A673 (cell line): Measurements from ENCODE around the gene COMMD6. TPM values are rescaled to one million over a fixed set of nuclear protein-coding genes. Genes with fewer than 3 reads are reported as not detected.

Experiments
- BruUV-seq: library from RNA; stranded (reverse); fragments of 400-500 nt; replicated peaks from 2 replicates; lab custom pipeline; 2021; lab: Mats Ljungman, UMichigan
- CTCF ChIA-PET: fragments of 300-600 bp; sonication (Branson Sonifier 250); formaldehyde crosslinking; loops from one replicate; lab custom pipeline; 2022; ENCODE audit warnings: antibody characterized with exemption; lab: Charles Lee
- POLR2A ChIA-PET: fragments of 300-600 bp; sonication (Branson Sonifier 250); formaldehyde crosslinking; loops from one replicate; lab custom pipeline; 2022; ENCODE audit warnings: antibody characterized with exemption; ENCODE audit not compliant: low non-redundant PET; lab: Charles Lee
- DNase-seq: peaks from one replicate; pipeline ENCODE4 v3.0.0-alpha.2; 2015; ENCODE audit warnings: low spot score
- H3K27ac ChIP-seq: fragments of 200-600 bp; sonication (generic); 2 replicates; pipeline ENCODE4 v1.5.1; 2016; ENCODE audit warnings: mixed run types, low read depth, mild to moderate bottlenecking, mixed read lengths, antibody characterized with exemption, low read length; ENCODE audit not compliant: poor library complexity, severe bottlenecking
- H3K27me3 ChIP-seq: fragments of 200-600 bp; sonication (generic); replicated peaks from 2 replicates; pipeline ENCODE4 v1.6.1; 2017; ENCODE audit warnings: mixed run types, low read depth, mild to moderate bottlenecking, mixed read lengths, antibody characterized with exemption, low read length; ENCODE audit not compliant: insufficient read depth, poor library complexity
- H3K36me3 ChIP-seq: fragments of 200-600 bp; sonication (generic); 2 replicates; pipeline ENCODE4 v1.6.1; 2016; ENCODE audit warnings: mixed run types, mild to moderate bottlenecking, mixed read lengths, antibody characterized with exemption, low read length; ENCODE audit not compliant: insufficient read depth, poor library complexity, severe bottlenecking
- H3K4me1 ChIP-seq: fragments of 200-600 bp; sonication (generic); 2 replicates; pipeline ENCODE4 v1.6.1; 2017; ENCODE audit warnings: mixed run types, mild to moderate bottlenecking, mixed read lengths, antibody characterized with exemption, low read length; ENCODE audit not compliant: insufficient read depth, poor library complexity, severe bottlenecking
- H3K4me3 ChIP-seq: fragments of 200-600 bp; sonication (generic); 2 replicates; pipeline ENCODE4 v1.5.1; 2016; ENCODE audit warnings: low read depth, mixed run types, mild to moderate bottlenecking, mixed read lengths, low read length; ENCODE audit not compliant: poor library complexity, severe bottlenecking
- H3K9me3 ChIP-seq: fragments of 200-600 bp; sonication (generic); 2 replicates; pipeline ENCODE4 v1.6.1; 2016; ENCODE audit warnings: mixed run types, low read depth, mild to moderate bottlenecking, mixed read lengths, antibody characterized with exemption, low read length; ENCODE audit not compliant: poor library complexity, severe bottlenecking
- EZH2 ChIP-seq: fragments of 200-600 bp; sonication (generic); IDR thresholded peaks from 2 replicates; pipeline ENCODE4 v1.6.1; 2017; ENCODE audit warnings: borderline replicate concordance, low read depth, mild to moderate bottlenecking, mixed read lengths, antibody characterized with exemption, low read length; ENCODE audit not compliant: poor library complexity, severe bottlenecking
- intact Hi-C: fragments of 100-400 bp; cut with micrococcal nuclease; formaldehyde crosslinking; loops from one replicate; pipeline ENCODE4 v1.10.0; 2022; ENCODE audit not compliant: unreplicated experiment
- total RNA-seq: library from RNA; stranded (reverse); gene quantifications from 2 replicates; pipeline ENCODE4 v1.2.3, GENCODE V29; 2021
- TF ChIP-seq, protein P1 (sequence below): fragments of 300-800, 200-600 bp; sonication (generic); conservative IDR thresholded peaks from 2 replicates; pipeline ENCODE4 v1.5.1; 2017; ENCODE audit warnings: low read depth, mild to moderate bottlenecking, antibody characterized with exemption, low read length, moderate library complexity, mixed read lengths

COMMD6 gene
- total RNA-seq, 1 experiment from 2014 or later: 60.4 TPM

DNA sequence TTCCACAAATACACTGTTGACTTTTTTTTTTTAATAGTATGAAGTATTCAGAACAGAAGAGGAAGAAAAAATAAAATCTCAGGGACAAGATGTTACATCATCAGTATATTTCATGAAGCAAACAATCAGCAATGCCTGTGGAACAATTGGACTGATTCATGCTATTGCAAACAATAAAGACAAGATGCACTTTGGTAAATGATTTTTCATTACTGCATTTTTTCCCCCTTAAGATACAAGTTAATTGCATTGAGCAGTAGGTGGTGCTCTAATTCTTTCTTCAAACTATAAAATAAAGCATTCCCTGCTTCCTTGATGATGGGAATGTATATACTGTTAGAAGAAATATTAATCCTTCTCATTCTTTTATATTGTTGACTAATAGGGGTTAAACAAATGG lies 29.0 kb upstream of the COMMD6 start:
- no TSS peak for BruUV-seq
- CTCF ChIA-PET: no interaction called here
- POLR2A ChIA-PET: no interaction called here
- H3K27me3 ChIP-seq: no peaks in the 10 kb centered on the region
- H3K36me3 ChIP-seq: peaks cover 4% of the 10 kb centered on the region
- no peak overlapping the region for H3K4me3 ChIP-seq
- no peak for TF ChIP-seq EZH2
- TF ChIP-seq, protein P1, sequence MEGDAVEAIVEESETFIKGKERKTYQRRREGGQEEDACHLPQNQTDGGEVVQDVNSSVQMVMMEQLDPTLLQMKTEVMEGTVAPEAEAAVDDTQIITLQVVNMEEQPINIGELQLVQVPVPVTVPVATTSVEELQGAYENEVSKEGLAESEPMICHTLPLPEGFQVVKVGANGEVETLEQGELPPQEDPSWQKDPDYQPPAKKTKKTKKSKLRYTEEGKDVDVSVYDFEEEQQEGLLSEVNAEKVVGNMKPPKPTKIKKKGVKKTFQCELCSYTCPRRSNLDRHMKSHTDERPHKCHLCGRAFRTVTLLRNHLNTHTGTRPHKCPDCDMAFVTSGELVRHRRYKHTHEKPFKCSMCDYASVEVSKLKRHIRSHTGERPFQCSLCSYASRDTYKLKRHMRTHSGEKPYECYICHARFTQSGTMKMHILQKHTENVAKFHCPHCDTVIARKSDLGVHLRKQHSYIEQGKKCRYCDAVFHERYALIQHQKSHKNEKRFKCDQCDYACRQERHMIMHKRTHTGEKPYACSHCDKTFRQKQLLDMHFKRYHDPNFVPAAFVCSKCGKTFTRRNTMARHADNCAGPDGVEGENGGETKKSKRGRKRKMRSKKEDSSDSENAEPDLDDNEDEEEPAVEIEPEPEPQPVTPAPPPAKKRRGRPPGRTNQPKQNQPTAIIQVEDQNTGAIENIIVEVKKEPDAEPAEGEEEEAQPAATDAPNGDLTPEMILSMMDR: peak; percentile 54
- H3K9me3 ChIP-seq: no peaks in the 10 kb centered on the region
- no peak overlapping the region for H3K27ac ChIP-seq
- intact Hi-C loops: loop anchor here (5.0 kb wide), 1 partner anchor 306 kb away; no protein-coding TSS in a partner anchor
- no peaks in the 10 kb centered on the region for H3K4me1 ChIP-seq
- DNase-seq: peak; percentile 46

DNA sequence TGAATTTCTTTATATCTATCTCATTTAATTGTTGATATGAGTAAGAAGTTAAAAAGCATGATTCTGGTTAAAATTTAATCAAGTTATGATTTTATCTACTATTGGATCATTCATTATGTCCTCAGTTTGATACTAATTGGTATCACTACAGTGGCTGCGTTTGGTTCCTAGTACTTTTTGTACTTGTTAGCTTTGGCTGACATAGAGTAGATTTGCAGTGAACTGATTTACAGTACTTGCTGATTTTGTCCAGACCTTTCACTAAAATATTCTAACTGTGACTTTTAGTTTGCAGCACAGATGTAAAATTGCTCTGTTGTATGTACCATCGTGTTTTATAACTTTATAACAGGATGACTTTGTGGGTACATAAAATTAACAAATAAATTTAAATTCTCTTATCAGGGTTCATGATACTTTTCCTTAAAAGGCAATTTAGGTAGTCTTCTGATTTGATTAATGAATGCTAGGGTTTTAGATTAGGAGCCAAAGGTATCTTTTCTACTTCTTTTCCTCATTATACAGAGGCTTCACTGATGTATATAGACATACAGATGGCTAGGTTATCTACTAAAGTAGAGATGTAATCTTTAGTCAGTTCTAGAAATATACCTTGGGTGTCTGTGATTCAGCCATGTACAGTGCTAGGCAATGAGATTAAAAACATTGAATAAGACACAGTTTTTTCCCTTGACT lies 20.7 kb upstream of the COMMD6 start:
- ChIA-PET CTCF (no interaction called here), POLR2A (no interaction called here)
- H3K4me3 ChIP-seq: no peak overlapping the region
- intact Hi-C loops: no loop called here
- H3K27ac ChIP-seq: no peak overlapping the region
- no peaks in the 10 kb centered on the region for H3K36me3 ChIP-seq
- no peaks in the 10 kb centered on the region for H3K4me1 ChIP-seq
- TF ChIP-seq, protein P1: no peak
- no peak for TF ChIP-seq EZH2
- no peaks in the 10 kb centered on the region for H3K27me3 ChIP-seq
- DNase-seq: no peak
- BruUV-seq: no TSS peak
- H3K9me3 ChIP-seq: no peaks in the 10 kb centered on the region

DNA sequence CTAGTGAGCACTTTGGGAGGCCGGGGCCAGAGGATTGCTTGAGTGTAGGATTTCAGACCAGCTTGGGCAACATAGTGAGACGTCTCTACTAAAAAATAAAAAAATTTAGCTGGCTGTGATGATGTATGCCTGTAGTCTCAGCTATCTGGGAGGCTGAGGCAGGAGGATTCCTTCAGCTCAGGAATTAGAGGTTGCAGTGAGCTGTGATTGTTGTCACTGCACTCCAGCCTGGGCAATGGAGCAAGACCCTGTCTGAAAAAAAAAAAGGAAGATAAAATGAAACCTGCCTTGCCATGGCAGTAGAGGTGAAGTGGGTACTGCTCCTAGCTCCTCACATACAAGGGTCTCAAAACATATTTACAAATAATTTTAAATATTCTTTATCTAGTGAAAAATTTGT lies 19.3 kb upstream of the COMMD6 start:
- Histone ChIP-seq H3K36me3 (no peaks in the 10 kb centered on the region), H3K4me3 (no peak overlapping the region), H3K9me3 (no peaks in the 10 kb centered on the region), H3K27me3 (no peaks in the 10 kb centered on the region), H3K4me1 (no peaks in the 10 kb centered on the region), H3K27ac (no peak overlapping the region)
- BruUV-seq: no TSS peak
- TF ChIP-seq EZH2: no peak
- TF ChIP-seq, protein P1: no peak
- POLR2A ChIA-PET: no interaction called here
- CTCF ChIA-PET: no interaction called here
- DNase-seq: no peak
- intact Hi-C loops: no loop called here
